Sigmoid colon (tissue), 7 donors: ENCODE data around the gene HOXB9. TPM values are rescaled to one million over a fixed set of nuclear protein-coding genes. Genes with fewer than 3 reads are reported as not detected.
A peak's percentile ranks its signal among the peaks of the same experiment; 100 is the strongest.

Experiments used
- DNase-seq: peaks from one replicate; pipeline ENCODE4 v3.0.0-alpha.2; 2019
- H3K27ac ChIP-seq, 4 donors: fragments of 200-600 bp; sonication (generic); one replicate each; pipeline ENCODE4 v1.5.1; 2016 to 2019; ENCODE audit warnings: mild to moderate bottlenecking in 1 of 4
- H3K27me3 ChIP-seq, 3 donors: fragments of 200-600 bp; sonication (generic); one replicate each; pipeline ENCODE4 v1.5.1; 2019; ENCODE audit warnings: mild to moderate bottlenecking in 1 of 3
- H3K36me3 ChIP-seq, 4 donors: fragments of 200-600 bp; sonication (generic); one replicate each; pipeline ENCODE4 v1.5.1; 2016 to 2019
- H3K4me1 ChIP-seq, 4 donors: fragments of 200-600 bp; sonication (generic); one replicate each; pipeline ENCODE4 v1.5.1; 2017 to 2019
- H3K4me3 ChIP-seq, 4 donors: fragments of 200-600 bp; sonication (generic); one replicate each; pipeline ENCODE4 v1.5.1; 2017 to 2019; ENCODE audit warnings: mild to moderate bottlenecking in 2 of 4, moderate library complexity in 1 of 4
- H3K9me3 ChIP-seq, 4 donors: fragments of 200-600 bp in 3 of 4; sonication (generic) in 3 of 4; one replicate each; pipeline versions ENCODE4 v1.5.1 to v1.6.1; 2013 to 2019
- EP300 ChIP-seq, 4 donors: sonication (generic); formaldehyde crosslinking; IDR thresholded peaks; one replicate each; pipeline ENCODE4 v1.6.1; 2017; ENCODE audit warnings: antibody characterized with exemption in 4 of 4
- POLR2A ChIP-seq, 2 donors: fragments of 450-650 bp; IDR thresholded peaks; one replicate each; pipeline ENCODE4 v1.6.1; 2016; ENCODE audit warnings: antibody characterized with exemption in 2 of 2, mild to moderate bottlenecking in 2 of 2, moderate library complexity in 2 of 2
- POLR2AphosphoS5 ChIP-seq, 4 donors: sonication (generic); formaldehyde crosslinking; IDR thresholded peaks; one replicate each; pipeline ENCODE4 v1.6.1; 2017; ENCODE audit warnings: antibody characterized with exemption in 4 of 4
- WGBS, 2 donors: extraction: QIAGEN DNeasy Blood & Tissue Kit; methylation state at CpG; one replicate each; pipeline ENCODE4 v1.1.7; 2013; 5-methylcytosine and 5-hydroxymethylcytosine counted together
- intact Hi-C: fragments of 100-400 bp; cut with DNase I; formaldehyde crosslinking; loops from one replicate; pipeline ENCODE4 v1.15.1; 2023
- polyA plus RNA-seq, 3 donors: library from polyadenylated mRNA; stranded (reverse); fragments of 200-250 nt; gene quantifications; one replicate each; pipeline ENCODE4 v1.2.3, GENCODE V29; 2013
- total RNA-seq, 4 donors: library from RNA; depleted of rRNA; stranded (reverse); fragments of >200 nt; gene quantifications; one replicate each; pipeline ENCODE4 v1.1.0, GENCODE V29; 2016
- TF ChIP-seq, protein P1 (sequence below), 4 experiments: fragments of 450-650 bp in 3 of 4; fragments of 200-600 bp in 1 of 4; IDR thresholded peaks; one replicate each; pipeline ENCODE4 v1.5.1; 2016 to 2019; ENCODE audit warnings: antibody characterized with exemption in 4 of 4, mild to moderate bottlenecking in 3 of 4, moderate library complexity in 2 of 4
- donor health status: healthy with polysubstance abuse.
- donor health status: Bipolar disorder and iron deficiency.
- donor health status: healthy.

The HOXB9 gene
- total and polyA plus RNA-seq, 7 donors: 0.28 to 52.1 (median 18.0) TPM; not detected in 3

- DNase-seq: no peak
- intact Hi-C loops: no loop called here
- Histone ChIP-seq H3K4me3 (no peak overlapping the region), H3K9me3 (no peaks in the 10 kb centered on the region), H3K27me3 (peaks cover 0 to 11% (median 0%) of the 10 kb centered on the region in 3 donors), H3K4me1 (no peaks in the 10 kb centered on the region), H3K36me3 (no peaks in the 10 kb centered on the region), H3K27ac (no peak overlapping the region)
- TF ChIP-seq EP300 (IDR thresholded peaks at IDR 0.05) (no peak), POLR2AphosphoS5 (IDR thresholded peaks at IDR 0.05) (no peak), POLR2A (IDR thresholded peaks at IDR 0.05) (no peak)
- TF ChIP-seq, protein P1, sequence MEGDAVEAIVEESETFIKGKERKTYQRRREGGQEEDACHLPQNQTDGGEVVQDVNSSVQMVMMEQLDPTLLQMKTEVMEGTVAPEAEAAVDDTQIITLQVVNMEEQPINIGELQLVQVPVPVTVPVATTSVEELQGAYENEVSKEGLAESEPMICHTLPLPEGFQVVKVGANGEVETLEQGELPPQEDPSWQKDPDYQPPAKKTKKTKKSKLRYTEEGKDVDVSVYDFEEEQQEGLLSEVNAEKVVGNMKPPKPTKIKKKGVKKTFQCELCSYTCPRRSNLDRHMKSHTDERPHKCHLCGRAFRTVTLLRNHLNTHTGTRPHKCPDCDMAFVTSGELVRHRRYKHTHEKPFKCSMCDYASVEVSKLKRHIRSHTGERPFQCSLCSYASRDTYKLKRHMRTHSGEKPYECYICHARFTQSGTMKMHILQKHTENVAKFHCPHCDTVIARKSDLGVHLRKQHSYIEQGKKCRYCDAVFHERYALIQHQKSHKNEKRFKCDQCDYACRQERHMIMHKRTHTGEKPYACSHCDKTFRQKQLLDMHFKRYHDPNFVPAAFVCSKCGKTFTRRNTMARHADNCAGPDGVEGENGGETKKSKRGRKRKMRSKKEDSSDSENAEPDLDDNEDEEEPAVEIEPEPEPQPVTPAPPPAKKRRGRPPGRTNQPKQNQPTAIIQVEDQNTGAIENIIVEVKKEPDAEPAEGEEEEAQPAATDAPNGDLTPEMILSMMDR (IDR thresholded peaks at IDR 0.05): no peak
These were observed 29.8 kb upstream of the HOXB9 start for GRCh38 chr17:48655913-48656312.

GRCh38 chr17:48649741-48650140 lies 23.6 kb upstream of the HOXB9 start:
- WGBS, 2 donors: 88 to 93% methylated on average over 1 of the region's 1 CpG
- Histone ChIP-seq H3K9me3 (no peaks in the 10 kb centered on the region), H3K27ac (no peak overlapping the region), H3K27me3 (peaks cover 31 to 60% (median 39%) of the 10 kb centered on the region in 3 donors), H3K4me1 (peaks cover 0 to 19% (median 15%) of the 10 kb centered on the region in 4 donors), H3K4me3 (no peak overlapping the region), H3K36me3 (no peaks in the 10 kb centered on the region)
- TF ChIP-seq, protein P1 (IDR thresholded peaks at IDR 0.05): no peak
- no peak for TF ChIP-seq POLR2AphosphoS5 (IDR thresholded peaks at IDR 0.05)
- TF ChIP-seq EP300 (IDR thresholded peaks at IDR 0.05): no peak
- TF ChIP-seq POLR2A (IDR thresholded peaks at IDR 0.05): no peak
- DNase-seq: no peak
- intact Hi-C loops: no loop called here

- H3K36me3 ChIP-seq: no peaks in the 10 kb centered on the region
- H3K4me1 ChIP-seq: peaks cover 0 to 19% (median 15%) of the 10 kb centered on the region in 4 donors
- intact Hi-C loops: no loop called here
- DNase-seq: no peak
- TF ChIP-seq EP300 (IDR thresholded peaks at IDR 0.05) (no peak), POLR2A (IDR thresholded peaks at IDR 0.05) (no peak), POLR2AphosphoS5 (IDR thresholded peaks at IDR 0.05) (no peak)
- TF ChIP-seq, protein P1 (IDR thresholded peaks at IDR 0.05): no peak
- no peaks in the 10 kb centered on the region for H3K9me3 ChIP-seq
- no peak overlapping the region for H3K27ac ChIP-seq
- peaks cover 35 to 74% (median 58%) of the 10 kb centered on the region in 3 donors for H3K27me3 ChIP-seq
- 73 to 82% methylated on average over 1 of the region's 1 CpG for WGBS, 2 donors
- peak overlapping the region in 1 of 4 donors; percentile 49 for H3K4me3 ChIP-seq
These were observed 21.7 kb upstream of the HOXB9 start for GRCh38 chr17:48647963-48648245.

DNA sequence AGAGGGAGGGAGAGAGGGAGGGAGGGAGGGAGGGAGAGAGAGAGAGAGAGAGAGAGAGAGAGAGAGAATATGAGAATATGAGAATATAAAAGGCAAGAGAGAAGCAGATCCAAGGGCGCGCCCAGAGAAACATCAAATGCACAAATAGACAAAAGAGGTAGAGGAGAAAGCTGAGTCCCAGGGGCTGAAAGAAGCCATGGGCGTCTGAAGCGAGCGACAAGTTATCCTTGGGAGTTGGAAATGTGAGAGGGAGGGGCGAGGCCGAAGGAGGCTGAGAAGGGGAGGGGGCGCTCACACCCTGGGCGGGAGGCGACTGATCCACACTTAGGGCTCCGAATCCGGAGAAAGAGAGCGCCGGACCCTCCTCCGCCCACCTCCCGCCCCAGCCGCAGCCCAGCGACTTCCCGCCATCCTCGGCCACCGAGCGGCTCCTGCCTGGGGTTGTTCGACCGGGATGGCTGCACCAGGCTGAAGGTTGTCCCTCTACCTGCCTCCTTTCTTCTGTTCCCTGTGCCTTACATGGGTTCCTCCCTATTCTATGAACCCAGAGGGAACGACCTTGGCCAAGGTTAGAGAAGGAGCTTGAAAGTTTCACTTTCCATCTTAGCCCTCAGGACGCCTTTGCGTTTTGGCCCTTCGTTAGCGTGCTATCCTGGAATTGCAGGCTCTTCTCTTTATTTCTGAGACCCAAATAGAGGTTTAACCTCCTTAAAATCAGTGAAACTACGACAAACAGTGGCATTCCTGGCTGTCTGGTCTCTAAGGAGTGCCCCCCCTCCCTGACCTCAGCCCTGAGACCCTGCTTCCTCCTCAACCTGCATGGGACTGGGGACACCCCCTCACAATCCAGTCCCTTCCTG lies 21.2 kb upstream of the HOXB9 start:
- Histone ChIP-seq H3K27ac (peak overlapping the region in 1 of 4 donors; percentile 46), H3K9me3 (no peaks in the 10 kb centered on the region), H3K36me3 (no peaks in the 10 kb centered on the region), H3K27me3 (peaks cover 39 to 80% (median 64%) of the 10 kb centered on the region in 3 donors), H3K4me3 (peak overlapping the region; percentile 6 to 49 (median 42)), H3K4me1 (peaks cover 0 to 21% (median 15%) of the 10 kb centered on the region in 4 donors)
- 1 to 2% methylated on average over 30 of the region's 30 CpGs for WGBS, 2 donors
- DNase-seq: no peak
- intact Hi-C loops: no loop called here
- TF ChIP-seq, protein P1 (IDR thresholded peaks at IDR 0.05): no peak
- TF ChIP-seq EP300 (IDR thresholded peaks at IDR 0.05) (no peak), POLR2AphosphoS5 (IDR thresholded peaks at IDR 0.05) (no peak), POLR2A (IDR thresholded peaks at IDR 0.05) (no peak)
